Embryonic facial prominence (tissue), 1 donor: ENCODE measurements around the gene RASGRP2.

Source experiments
- DNase-seq: peaks from one replicate; pipeline ENCODE4 v3.0.0-alpha.2; 2016; ENCODE audit errors: extremely low spot score

RASGRP2 gene

GRCh38 chr11:64739871-64740270, 4.1 kb downstream of the RASGRP2 start:
- DNase-seq, result no peak

GRCh38 chr11:64736654-64737053, 7.3 kb downstream of the RASGRP2 start:
- DNase-seq, result no peak

- DNase-seq, result no peak
Observed at GRCh38 chr11:64735725-64736259, 8.2 kb downstream of the RASGRP2 start.

GRCh38 chr11:64734811-64735724, 8.9 kb downstream of the RASGRP2 start:
- no peak for DNase-seq

- no peak for DNase-seq
Observed at GRCh38 chr11:64731601-64732000, 12.3 kb downstream of the RASGRP2 start.

GRCh38 chr11:64729851-64730382, 14.0 kb downstream of the RASGRP2 start:
- DNase-seq, result no peak

- DNase-seq, result no peak
Observed at GRCh38 chr11:64728757-64729365, 15.1 kb downstream of the RASGRP2 start.

GRCh38 chr11:64726867-64727530, 16.9 kb downstream of the RASGRP2 start:
- no peak for DNase-seq

GRCh38 chr11:64726211-64726641, 17.7 kb downstream of the RASGRP2 start:
- no peak for DNase-seq

GRCh38 chr11:64724863-64725532, 18.9 kb downstream of the RASGRP2 start:
- DNase-seq, result no peak

- DNase-seq, result no peak
Observed at GRCh38 chr11:64723907-64724862, 19.8 kb downstream of the RASGRP2 start.

GRCh38 chr11:64723117-64723906, 20.6 kb downstream of the RASGRP2 start, which contains the start of gene NRXN2:
TSS of gene NRXN2 (minus strand) at chr11:64723197. CDS start at chr11:64713699, 9,498 bp downstream.
- peak; percentile 46 for DNase-seq

- no peak for DNase-seq
Observed at GRCh38 chr11:64722141-64723065, 21.5 kb downstream of the RASGRP2 start.

GRCh38 chr11:64721359-64721699, 22.6 kb downstream of the RASGRP2 start:
- no peak for DNase-seq

- no peak for DNase-seq
Observed at GRCh38 chr11:64720640-64721358, 23.1 kb downstream of the RASGRP2 start.

GRCh38 chr11:64720167-64720566, 23.8 kb downstream of the RASGRP2 start:
- no peak for DNase-seq

GRCh38 chr11:64719406-64719805, 24.5 kb downstream of the RASGRP2 start:
- DNase-seq, result no peak

GRCh38 chr11:64718780-64719124, 25.2 kb downstream of the RASGRP2 start:
- DNase-seq, result no peak
